Osteocyte (in vitro differentiated cells): Measurements from ENCODE around the gene SERP1. TPM values are rescaled to one million over a fixed set of nuclear protein-coding genes. Genes with fewer than 3 reads are reported as not detected.

ENCODE experiments used
- DNase-seq: peaks from one replicate; pipeline ENCODE4 v3.0.0; 2021; ENCODE audit warnings: mixed read lengths; ENCODE audit not compliant: unreplicated experiment; ENCODE audit errors: extremely low spot score
- H3K27ac Mint-ChIP-seq: one replicate; pipeline ENCODE4 v1.8.0; 2021; ENCODE audit warnings: mild to moderate bottlenecking, mixed read lengths; ENCODE audit not compliant: unreplicated experiment
- H3K27me3 Mint-ChIP-seq: one replicate; pipeline ENCODE4 v1.8.0; 2021; ENCODE audit warnings: mixed read lengths; ENCODE audit not compliant: unreplicated experiment
- H3K36me3 Mint-ChIP-seq: one replicate; pipeline ENCODE4 v1.8.0; 2021; ENCODE audit warnings: mixed read lengths; ENCODE audit not compliant: unreplicated experiment
- H3K4me1 Mint-ChIP-seq: one replicate; pipeline ENCODE4 v1.8.0; 2021; ENCODE audit warnings: mixed read lengths; ENCODE audit not compliant: unreplicated experiment
- H3K4me3 Mint-ChIP-seq: one replicate; pipeline ENCODE4 v1.8.0; 2021; ENCODE audit warnings: mild to moderate bottlenecking, moderate library complexity, mixed read lengths; ENCODE audit not compliant: unreplicated experiment
- H3K9me3 Mint-ChIP-seq: one replicate; pipeline ENCODE4 v1.8.0; 2021; ENCODE audit warnings: mixed read lengths; ENCODE audit not compliant: unreplicated experiment
- CTCF ChIP-seq: fragments of 200-600 bp; sonication (generic); IDR thresholded peaks from 2 replicates; pipeline ENCODE4 v1.5.0; 2021; ENCODE audit warnings: antibody characterized with exemption, mild to moderate bottlenecking, moderate library complexity
- total RNA-seq: library from RNA; stranded (reverse); gene quantifications from 2 replicates; pipeline ENCODE4 v1.2.1, GENCODE V29; 2021

SERP1 gene
- total RNA-seq, 1 donor from 2014 or later: 81.3 TPM

DNA sequence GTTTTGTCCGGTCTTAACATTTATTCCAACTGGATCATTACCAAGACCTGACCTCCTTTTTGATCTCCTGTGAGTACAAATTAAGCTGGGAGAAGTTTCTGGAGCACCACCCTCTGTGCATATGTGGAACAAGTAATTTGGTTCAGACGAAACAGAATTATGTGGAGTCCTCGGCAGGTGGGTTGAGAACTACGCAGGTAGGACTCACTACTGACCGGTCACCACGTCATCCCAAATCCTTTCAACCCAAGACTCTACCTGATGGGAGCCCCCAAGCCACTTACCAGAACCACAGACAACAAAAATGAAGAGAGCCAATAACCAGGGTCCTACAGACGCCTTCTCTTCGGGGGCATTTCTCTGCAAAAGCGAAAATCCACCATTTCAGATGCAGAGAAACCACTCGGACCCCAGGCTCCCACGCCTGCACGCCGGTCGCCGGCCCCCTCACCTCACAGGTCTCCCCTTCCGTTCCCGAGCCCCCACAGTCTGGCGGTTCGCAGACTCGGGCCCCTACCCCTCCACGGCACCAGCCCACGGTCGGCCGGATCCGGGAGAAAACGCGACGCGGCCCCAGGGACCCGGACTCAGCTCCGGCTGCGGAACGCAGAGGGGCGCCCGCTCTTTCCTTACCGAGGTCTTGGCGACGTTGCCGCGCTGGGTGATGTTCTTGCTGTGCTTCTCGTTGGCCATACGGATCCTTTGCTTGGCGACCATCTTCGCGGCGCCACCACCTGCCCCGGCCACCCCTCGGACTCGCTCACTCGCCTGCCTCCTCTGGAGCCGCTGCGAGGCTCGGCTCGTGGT, 674 bp downstream of the SERP1 start:
- TF ChIP-seq CTCF: no peak
- peaks cover 31% of the 10 kb centered on the region for H3K36me3 Mint-ChIP-seq
- DNase-seq: peak; percentile 85
- H3K27me3 Mint-ChIP-seq: no peaks in the 10 kb centered on the region
- peak overlapping the region; percentile 100 for H3K27ac Mint-ChIP-seq
- no peaks in the 10 kb centered on the region for H3K9me3 Mint-ChIP-seq
- peaks cover 34% of the 10 kb centered on the region for H3K4me1 Mint-ChIP-seq
- H3K4me3 Mint-ChIP-seq: peak overlapping the region; percentile 100

DNA sequence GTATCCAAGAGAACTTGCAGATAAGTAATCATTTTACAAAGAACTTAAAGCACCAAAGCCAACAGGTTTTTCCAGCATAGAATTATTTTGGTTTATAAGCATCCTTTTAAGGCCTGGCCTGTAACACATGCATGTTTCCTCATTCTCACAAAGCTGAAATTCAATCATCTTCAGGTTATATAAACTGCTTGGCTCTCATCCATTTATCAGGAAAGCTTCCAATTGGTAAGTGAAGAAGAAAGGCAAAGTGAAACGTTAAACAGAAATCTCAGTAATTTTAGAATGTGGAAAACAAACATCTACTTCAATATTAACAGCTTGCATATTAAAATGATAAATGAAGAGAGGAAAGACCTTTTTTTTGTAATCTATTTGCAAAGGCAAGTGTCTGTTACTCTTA, 1.6 kb downstream of the SERP1 start:
- Mint-ChIP-seq H3K4me3 (peak overlapping the region; percentile 100), H3K27ac (peak overlapping the region; percentile 23)
- DNase-seq: no peak

GRCh38 chr3:150544041-150544440, 2.3 kb downstream of the SERP1 start:
- no peaks in the 10 kb centered on the region for H3K9me3 Mint-ChIP-seq
- no peak overlapping the region for H3K27ac Mint-ChIP-seq

More for the DNA sequence above, 1.6 kb downstream of the SERP1 start:
- H3K9me3 Mint-ChIP-seq: no peaks in the 10 kb centered on the region
- no peaks in the 10 kb centered on the region for H3K27me3 Mint-ChIP-seq
- no peak for TF ChIP-seq CTCF
- H3K4me1 Mint-ChIP-seq: peaks cover 34% of the 10 kb centered on the region
- peaks cover 29% of the 10 kb centered on the region for H3K36me3 Mint-ChIP-seq

GRCh38 chr3:150543531-150543930, 2.8 kb downstream of the SERP1 start:
- Mint-ChIP-seq H3K36me3 (peaks cover 26% of the 10 kb centered on the region), H3K4me3 (no peak overlapping the region), H3K27ac (no peak overlapping the region), H3K9me3 (no peaks in the 10 kb centered on the region), H3K27me3 (no peaks in the 10 kb centered on the region), H3K4me1 (peaks cover 32% of the 10 kb centered on the region)
- TF ChIP-seq CTCF: no peak
- DNase-seq: no peak

More at GRCh38 chr3:150544041-150544440, 2.3 kb downstream of the SERP1 start:
- TF ChIP-seq CTCF: no peak
- Mint-ChIP-seq H3K4me3 (peak overlapping the region; percentile 100), H3K4me1 (peaks cover 34% of the 10 kb centered on the region), H3K36me3 (peaks cover 28% of the 10 kb centered on the region), H3K27me3 (no peaks in the 10 kb centered on the region)
- no peak for DNase-seq

GRCh38 chr3:150543128-150543527, 3.2 kb downstream of the SERP1 start:
- Mint-ChIP-seq H3K9me3 (no peaks in the 10 kb centered on the region), H3K27me3 (no peaks in the 10 kb centered on the region), H3K4me3 (no peak overlapping the region), H3K4me1 (peaks cover 28% of the 10 kb centered on the region), H3K27ac (no peak overlapping the region), H3K36me3 (peaks cover 26% of the 10 kb centered on the region)
- no peak for DNase-seq
- no peak for TF ChIP-seq CTCF
